GM19193 (cell line): ENCODE data around the gene ZDHHC9.

ENCODE experiments used
- POLR2A ChIP-seq: IDR thresholded peaks from 4 replicates; pipeline ENCODE4 v1.6.1; 2011; ENCODE audit not compliant: insufficient read depth, insufficient read length; ENCODE audit errors: extremely low read depth

The ZDHHC9 gene

GRCh38 chrX:129825746-129826505 is 17.8 kb downstream of the ZDHHC9 start:
- TF ChIP-seq POLR2A, result no peak

DNA sequence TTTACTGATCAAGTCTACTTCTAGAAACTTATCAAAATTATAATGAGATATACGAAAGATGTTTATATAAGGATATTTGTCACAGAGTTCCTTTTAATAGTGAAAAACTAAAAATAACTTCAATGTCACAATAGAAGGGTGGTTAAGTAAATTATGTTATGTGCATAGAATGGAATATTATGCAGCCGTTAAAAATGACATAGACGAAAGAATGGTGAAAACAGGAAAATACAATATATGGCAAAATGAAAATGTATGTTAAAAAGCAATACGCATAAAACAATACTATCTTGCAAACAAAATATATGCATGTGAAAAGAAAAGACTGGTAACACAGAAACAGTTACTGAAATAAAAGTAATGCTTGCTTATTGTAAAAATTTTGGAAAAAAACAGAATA is 19.1 kb downstream of the ZDHHC9 start:
- no peak for TF ChIP-seq POLR2A

GRCh38 chrX:129823522-129823921 is 20.2 kb downstream of the ZDHHC9 start:
- TF ChIP-seq POLR2A, result no peak

GRCh38 chrX:129823115-129823514 is 20.6 kb downstream of the ZDHHC9 start:
- TF ChIP-seq POLR2A, result no peak

DNA sequence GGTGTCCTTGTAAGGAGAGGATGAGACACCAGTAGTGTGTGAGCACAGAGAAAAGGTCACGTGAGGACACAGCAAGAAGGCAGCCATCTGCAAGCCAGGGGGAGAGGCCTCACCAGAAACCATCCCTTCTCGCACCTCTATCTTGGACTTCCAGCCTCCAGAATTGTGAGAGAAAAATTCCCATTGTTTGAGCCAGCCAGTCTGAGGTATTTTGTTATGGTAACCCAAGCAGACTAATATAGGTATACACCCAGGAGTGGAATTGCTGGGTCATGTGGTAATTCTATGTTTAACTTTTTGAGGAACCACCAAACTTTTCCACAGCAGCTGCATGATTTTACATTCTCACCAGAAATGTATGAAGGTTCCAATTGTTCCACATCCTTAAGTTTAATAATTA is 25.6 kb downstream of the ZDHHC9 start:
- no peak for TF ChIP-seq POLR2A

DNA sequence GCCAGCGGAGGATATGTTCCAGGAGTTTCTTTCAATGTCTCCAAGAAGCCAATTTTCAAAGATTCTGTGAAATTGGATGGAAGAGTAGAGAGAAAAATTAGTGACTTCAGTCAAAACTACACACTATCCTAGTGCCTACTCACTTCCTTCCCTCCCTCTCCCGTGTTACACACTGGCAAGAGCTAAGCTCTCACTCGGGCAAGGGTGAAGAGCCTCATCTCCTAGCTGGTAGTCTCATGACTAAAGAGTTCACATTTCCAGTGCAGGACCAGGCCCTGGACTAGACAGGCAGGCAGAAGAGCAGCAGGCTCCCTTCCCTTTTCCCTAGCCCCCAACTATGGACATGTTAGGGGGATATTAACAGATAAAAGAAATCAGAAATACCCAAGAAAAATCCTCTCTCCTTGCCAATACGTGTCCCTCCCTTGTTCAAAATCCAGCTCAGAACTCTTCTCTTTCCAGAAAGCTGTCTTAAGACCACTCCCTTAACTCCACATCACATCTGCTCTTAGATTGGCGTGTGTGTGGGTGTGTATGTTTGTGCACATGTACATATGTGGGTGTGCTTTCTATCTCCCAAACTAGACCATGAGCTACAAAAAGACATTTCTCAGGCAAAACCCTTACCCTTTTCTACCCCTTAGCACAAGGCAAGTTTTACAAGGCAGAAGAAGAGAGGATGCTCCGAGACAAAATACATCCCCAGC is 29.9 kb downstream of the ZDHHC9 start:
- no peak for TF ChIP-seq POLR2A

DNA sequence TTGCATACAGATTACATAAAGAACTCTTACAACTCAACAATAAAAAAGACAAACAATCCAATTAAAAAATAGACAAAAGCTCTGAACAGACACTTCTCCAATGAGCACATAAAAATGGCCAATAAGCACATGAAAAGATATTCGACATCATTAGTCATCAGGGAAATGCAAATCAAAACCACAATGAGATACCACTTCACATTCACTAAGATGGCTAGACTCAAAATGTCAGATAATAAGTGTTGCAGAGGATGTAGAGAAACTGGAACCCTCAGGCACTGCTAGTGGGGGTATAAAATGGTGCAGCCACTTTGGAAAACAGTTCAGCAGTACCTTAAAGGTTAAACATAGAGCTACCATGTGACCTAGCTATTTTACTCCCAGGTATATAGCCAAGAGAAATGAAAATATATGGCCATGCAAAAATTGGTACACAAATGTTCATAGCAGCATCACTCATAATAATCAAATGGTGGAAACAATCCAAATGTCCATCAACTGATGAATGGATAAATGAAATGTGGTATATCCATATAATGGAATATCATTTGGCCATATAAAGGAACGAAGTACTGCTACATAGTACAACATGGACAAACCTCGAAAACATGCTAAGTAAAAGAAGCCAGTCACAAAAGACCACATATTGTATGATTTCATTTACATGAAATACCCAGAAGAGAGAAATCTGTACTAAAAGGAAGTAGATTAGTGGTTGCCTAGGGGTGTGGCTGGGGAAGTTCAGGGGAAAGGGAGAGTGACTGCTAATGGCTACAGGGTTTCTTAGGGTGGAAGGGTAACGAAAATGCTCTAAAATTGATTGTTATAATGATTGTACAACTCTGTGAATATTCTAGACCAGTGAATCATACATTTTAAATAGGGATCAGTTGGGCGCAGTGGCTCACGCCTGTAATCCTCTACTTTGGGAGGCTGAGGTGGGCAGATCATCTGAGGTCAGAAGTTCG is 34.6 kb downstream of the ZDHHC9 start:
- TF ChIP-seq POLR2A, result no peak

- no peak for TF ChIP-seq POLR2A
Observed at GRCh38 chrX:129808158-129808828, 35.4 kb downstream of the ZDHHC9 start.

DNA sequence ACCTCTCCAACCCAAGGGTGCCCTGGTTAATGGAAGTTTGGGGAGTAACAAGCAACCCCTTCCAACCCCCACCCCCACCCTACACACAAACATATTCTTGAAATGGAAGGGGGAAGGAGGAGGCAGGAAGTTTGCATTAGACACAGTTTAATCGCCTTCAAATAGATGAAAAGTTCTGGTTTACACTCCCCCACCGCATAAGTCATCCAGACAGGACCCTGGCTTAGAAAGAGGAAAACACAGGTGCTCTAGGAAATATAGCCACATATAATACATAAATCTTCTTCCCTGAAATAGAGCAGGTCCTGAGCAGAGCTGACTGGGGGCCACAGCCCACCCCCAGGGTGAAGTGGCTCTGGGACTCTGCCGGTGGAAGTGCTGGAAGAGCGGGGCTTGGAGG is 38.9 kb downstream of the ZDHHC9 start:
- no peak for TF ChIP-seq POLR2A

- TF ChIP-seq POLR2A, result no peak
Observed at GRCh38 chrX:129802863-129803262, 40.8 kb downstream of the ZDHHC9 start.

GRCh38 chrX:129800186-129800585 is 43.5 kb downstream of the ZDHHC9 start:
- TF ChIP-seq POLR2A, result no peak

DNA sequence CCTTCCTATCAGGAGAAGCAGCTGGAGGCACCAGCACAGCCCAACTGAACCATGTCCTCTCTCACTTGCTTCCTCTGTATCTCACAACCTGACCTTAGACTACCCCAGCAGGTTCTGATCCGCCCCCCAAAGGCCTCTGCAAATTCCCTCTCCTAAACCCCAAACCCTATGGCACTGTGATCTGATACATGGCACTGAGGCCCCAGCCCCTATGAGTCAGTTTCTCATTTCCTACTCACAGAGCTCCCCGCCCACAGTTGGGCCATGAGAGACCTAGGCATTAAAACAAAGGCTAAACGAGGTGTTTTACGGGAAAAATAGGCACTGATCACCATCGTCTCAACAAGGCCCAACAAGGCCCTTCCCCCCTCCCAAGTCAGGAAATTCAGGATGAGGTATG is 44.8 kb downstream of the ZDHHC9 start:
- no peak for TF ChIP-seq POLR2A

GRCh38 chrX:129798456-129798855 is 45.2 kb downstream of the ZDHHC9 start:
- no peak for TF ChIP-seq POLR2A

- TF ChIP-seq POLR2A, result peak; percentile 56
Observed at GRCh38 chrX:129797251-129797906, 46.3 kb downstream of the ZDHHC9 start.
